ENCODE data around the gene RTP3.

- TF ChIP-seq CTCF (IDR thresholded peaks at IDR 0.05) (no peak), POLR2A (IDR thresholded peaks at IDR 0.05) (no peak)
Measured at GRCh38 chr3:46465196-46465520, 32.6 kb upstream of the RTP3 start.
